Measurements from ENCODE around the gene PIM1. TPM values are rescaled to one million over a fixed set of nuclear protein-coding genes. Genes with fewer than 3 reads are reported as not detected.
A peak's percentile ranks its signal among the peaks of the same experiment; 100 is the strongest.

Gene PIM1
- total RNA-seq, 1 donor from 2014 or later: 9.1 TPM

DNA sequence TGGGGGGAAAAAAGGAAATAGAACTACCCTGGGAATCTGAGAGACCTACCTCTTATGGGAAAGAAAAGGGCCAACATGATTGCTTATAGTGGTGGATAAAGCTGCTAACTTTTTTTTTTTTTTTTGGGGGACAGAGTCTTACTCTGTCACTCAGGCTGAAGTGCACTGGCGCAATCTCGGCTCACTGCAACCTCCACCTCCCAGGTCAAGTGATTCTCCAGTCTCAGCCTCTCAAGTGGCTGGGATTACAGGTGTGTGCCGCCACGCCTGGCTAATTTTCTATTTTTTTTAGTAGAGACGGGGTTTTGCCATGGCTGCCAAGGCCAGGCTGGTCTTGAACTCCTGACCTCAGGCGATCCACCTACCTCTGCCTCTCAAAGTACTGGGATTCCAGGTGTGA, 48.1 kb downstream of the PIM1 start:
- no peak for DNase-seq (ENCODE audit: low spot score)
- Histone ChIP-seq H3K4me2 (no peak overlapping the region), H3K4me1 (peaks cover 9% of the 10 kb centered on the region), H3K27me3 (no peaks in the 10 kb centered on the region), H3K36me3 (no peaks in the 10 kb centered on the region), H3K9ac (no peak overlapping the region), H3K27ac (no peak overlapping the region), H4K20me1 (ENCODE audit: low read depth) (no peaks in the 10 kb centered on the region), H3K79me2 (ENCODE audit: low read depth) (no peaks in the 10 kb centered on the region), H3F3A (ENCODE audit: low read depth) (peaks cover 20% of the 10 kb centered on the region), H3K4me3 (no peak overlapping the region), H2AFZ (replicated peaks) (no peak overlapping the region), H3K9me3 (ENCODE audit: low read depth) (no peaks in the 10 kb centered on the region)
- peaks cover 6% of the 10 kb centered on the region for H3K27me3 Mint-ChIP-seq (ENCODE audit: insufficient read depth, low read depth)
- H3K36me3 Mint-ChIP-seq: no peaks in the 10 kb centered on the region
- TF ChIP-seq, protein P1, sequence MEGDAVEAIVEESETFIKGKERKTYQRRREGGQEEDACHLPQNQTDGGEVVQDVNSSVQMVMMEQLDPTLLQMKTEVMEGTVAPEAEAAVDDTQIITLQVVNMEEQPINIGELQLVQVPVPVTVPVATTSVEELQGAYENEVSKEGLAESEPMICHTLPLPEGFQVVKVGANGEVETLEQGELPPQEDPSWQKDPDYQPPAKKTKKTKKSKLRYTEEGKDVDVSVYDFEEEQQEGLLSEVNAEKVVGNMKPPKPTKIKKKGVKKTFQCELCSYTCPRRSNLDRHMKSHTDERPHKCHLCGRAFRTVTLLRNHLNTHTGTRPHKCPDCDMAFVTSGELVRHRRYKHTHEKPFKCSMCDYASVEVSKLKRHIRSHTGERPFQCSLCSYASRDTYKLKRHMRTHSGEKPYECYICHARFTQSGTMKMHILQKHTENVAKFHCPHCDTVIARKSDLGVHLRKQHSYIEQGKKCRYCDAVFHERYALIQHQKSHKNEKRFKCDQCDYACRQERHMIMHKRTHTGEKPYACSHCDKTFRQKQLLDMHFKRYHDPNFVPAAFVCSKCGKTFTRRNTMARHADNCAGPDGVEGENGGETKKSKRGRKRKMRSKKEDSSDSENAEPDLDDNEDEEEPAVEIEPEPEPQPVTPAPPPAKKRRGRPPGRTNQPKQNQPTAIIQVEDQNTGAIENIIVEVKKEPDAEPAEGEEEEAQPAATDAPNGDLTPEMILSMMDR (IDR thresholded peaks at IDR 0.05): no peak
- TF ChIP-seq EZH2phosphoT487 (IDR thresholded peaks at IDR 0.05) (no peak), EZH2 (IDR thresholded peaks at IDR 0.05) (no peak)
- H3K27ac Mint-ChIP-seq: no peak overlapping the region
- no peaks in the 10 kb centered on the region for H3K9me3 Mint-ChIP-seq
- H3K4me3 Mint-ChIP-seq: no peak overlapping the region
- H3K4me1 Mint-ChIP-seq: peaks cover 10% of the 10 kb centered on the region

DNA sequence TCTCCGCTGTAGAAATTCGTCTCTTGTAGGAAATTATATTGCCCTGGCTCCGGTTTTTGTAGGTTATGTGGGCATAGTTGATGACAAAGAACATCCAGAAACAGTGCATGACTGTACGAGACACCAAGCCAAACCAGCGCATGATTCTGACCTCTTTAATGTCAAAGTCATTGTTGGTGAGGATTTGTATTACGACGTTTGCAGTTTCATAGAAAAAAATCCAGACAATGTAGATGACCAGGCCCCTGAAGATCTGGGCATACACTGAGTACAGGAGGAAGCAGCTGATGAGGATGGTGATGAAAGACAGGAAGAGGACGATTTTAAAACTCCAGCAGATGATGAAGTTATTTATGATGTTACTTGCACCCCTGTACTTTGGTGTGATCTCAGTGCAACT, 48.6 kb downstream of the PIM1 start:
- no peak overlapping the region for H3K4me3 Mint-ChIP-seq
- peaks cover 10% of the 10 kb centered on the region for H3K4me1 ChIP-seq
- H3K4me3 ChIP-seq: no peak overlapping the region
- no peaks in the 10 kb centered on the region for H3K27me3 ChIP-seq
- no peaks in the 10 kb centered on the region for H3K9me3 ChIP-seq (ENCODE audit: low read depth)
- no peaks in the 10 kb centered on the region for H3K36me3 Mint-ChIP-seq
- H3K79me2 ChIP-seq (ENCODE audit: low read depth): no peaks in the 10 kb centered on the region
- H3F3A ChIP-seq (ENCODE audit: low read depth): peaks cover 24% of the 10 kb centered on the region
- no peak overlapping the region for H3K9ac ChIP-seq
- H3K27me3 Mint-ChIP-seq (ENCODE audit: insufficient read depth, low read depth): peaks cover 6% of the 10 kb centered on the region
- no peak overlapping the region for H3K4me2 ChIP-seq
- no peaks in the 10 kb centered on the region for H4K20me1 ChIP-seq (ENCODE audit: low read depth)
- H3K36me3 ChIP-seq: no peaks in the 10 kb centered on the region
- H3K27ac Mint-ChIP-seq: no peak overlapping the region
- DNase-seq (ENCODE audit: low spot score): no peak
- no peaks in the 10 kb centered on the region for H3K9me3 Mint-ChIP-seq
- H3K27ac ChIP-seq: no peak overlapping the region
- peaks cover 11% of the 10 kb centered on the region for H3K4me1 Mint-ChIP-seq
- no peak for TF ChIP-seq EZH2phosphoT487 (IDR thresholded peaks at IDR 0.05)
- TF ChIP-seq, protein P1 (IDR thresholded peaks at IDR 0.05): no peak
- no peak for TF ChIP-seq EZH2 (IDR thresholded peaks at IDR 0.05)
- no peak overlapping the region for H2AFZ ChIP-seq (replicated peaks)

DNA sequence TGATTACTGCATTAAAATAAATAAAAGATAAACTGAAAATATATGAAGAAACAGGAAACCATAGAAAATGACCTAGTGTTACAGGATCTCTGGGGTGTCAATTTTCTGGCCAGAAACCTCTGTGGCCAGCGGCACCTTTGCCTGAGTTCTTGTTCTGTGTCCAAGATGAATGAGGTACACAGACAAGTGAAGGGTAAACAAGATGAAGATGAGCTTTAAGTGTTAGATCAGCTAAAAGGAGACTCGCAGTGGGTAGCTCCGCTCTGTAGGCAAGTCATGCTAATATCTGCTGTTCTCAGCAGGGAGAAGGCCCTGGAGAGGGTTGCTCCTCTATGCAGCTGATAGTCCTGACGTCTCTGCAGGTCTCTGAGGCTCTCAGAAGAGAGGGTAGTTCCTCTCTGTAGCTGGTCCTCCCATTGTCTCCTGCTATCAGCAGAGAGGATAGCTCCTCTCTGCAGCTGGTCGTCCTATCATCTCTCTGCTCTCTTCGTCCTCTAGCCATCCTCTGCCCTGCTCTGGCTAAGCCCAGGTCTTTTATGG, 51.7 kb downstream of the PIM1 start:
- H3K9me3 ChIP-seq (ENCODE audit: low read depth): no peaks in the 10 kb centered on the region
- TF ChIP-seq EZH2 (IDR thresholded peaks at IDR 0.05) (no peak), EZH2phosphoT487 (IDR thresholded peaks at IDR 0.05) (no peak)
- TF ChIP-seq, protein P1 (IDR thresholded peaks at IDR 0.05): no peak
- H3K9me3 Mint-ChIP-seq: no peaks in the 10 kb centered on the region
- H3K36me3 ChIP-seq: no peaks in the 10 kb centered on the region
- H3K27ac Mint-ChIP-seq: no peak overlapping the region
- H3K4me3 ChIP-seq: peak overlapping the region; percentile 63
- no peak overlapping the region for H3K9ac ChIP-seq
- no peaks in the 10 kb centered on the region for H3K79me2 ChIP-seq (ENCODE audit: low read depth)
- H3K4me1 Mint-ChIP-seq: peaks cover 11% of the 10 kb centered on the region
- no peaks in the 10 kb centered on the region for H3K27me3 ChIP-seq
- DNase-seq (ENCODE audit: low spot score): no peak
- H3K4me3 Mint-ChIP-seq: peak overlapping the region; percentile 84
- peaks cover 24% of the 10 kb centered on the region for H3F3A ChIP-seq (ENCODE audit: low read depth)
- peak overlapping the region; percentile 99 for H2AFZ ChIP-seq (replicated peaks)
- H3K27me3 Mint-ChIP-seq (ENCODE audit: insufficient read depth, low read depth): peaks cover 12% of the 10 kb centered on the region
- H3K27ac ChIP-seq: peak overlapping the region; percentile 69
- peak overlapping the region; percentile 78 for H3K4me2 ChIP-seq
- H3K36me3 Mint-ChIP-seq: no peaks in the 10 kb centered on the region
- peaks cover 10% of the 10 kb centered on the region for H3K4me1 ChIP-seq
- no peaks in the 10 kb centered on the region for H4K20me1 ChIP-seq (ENCODE audit: low read depth)
